ENCODE data around the gene CYRIA.

The CYRIA gene

GRCh38 chr2:16669388-16669787 lies 3.8 kb upstream of the CYRIA start:
- DNase-seq (ENCODE audit: low read depth in 3 of 3), result no peak

DNA sequence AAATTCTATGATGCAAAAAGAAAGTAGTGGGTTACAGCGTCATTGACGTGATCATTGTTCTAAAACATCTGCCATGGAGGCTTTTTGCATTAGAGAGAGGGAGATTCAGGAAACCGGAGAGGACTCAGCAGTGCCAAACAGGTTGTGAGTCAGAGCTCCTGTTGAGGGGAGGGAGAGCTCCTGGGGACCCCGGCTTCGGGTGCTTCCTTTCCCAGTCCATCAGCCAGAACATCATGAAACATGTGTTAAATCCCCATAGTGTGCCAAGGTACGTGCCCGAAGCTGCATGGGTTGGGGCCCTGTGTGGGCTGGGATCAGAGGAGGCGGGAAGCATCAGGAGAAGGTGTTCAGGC lies 791 bp upstream of the CYRIA start:
- no peak for DNase-seq (ENCODE audit: low read depth in 3 of 3)

DNA sequence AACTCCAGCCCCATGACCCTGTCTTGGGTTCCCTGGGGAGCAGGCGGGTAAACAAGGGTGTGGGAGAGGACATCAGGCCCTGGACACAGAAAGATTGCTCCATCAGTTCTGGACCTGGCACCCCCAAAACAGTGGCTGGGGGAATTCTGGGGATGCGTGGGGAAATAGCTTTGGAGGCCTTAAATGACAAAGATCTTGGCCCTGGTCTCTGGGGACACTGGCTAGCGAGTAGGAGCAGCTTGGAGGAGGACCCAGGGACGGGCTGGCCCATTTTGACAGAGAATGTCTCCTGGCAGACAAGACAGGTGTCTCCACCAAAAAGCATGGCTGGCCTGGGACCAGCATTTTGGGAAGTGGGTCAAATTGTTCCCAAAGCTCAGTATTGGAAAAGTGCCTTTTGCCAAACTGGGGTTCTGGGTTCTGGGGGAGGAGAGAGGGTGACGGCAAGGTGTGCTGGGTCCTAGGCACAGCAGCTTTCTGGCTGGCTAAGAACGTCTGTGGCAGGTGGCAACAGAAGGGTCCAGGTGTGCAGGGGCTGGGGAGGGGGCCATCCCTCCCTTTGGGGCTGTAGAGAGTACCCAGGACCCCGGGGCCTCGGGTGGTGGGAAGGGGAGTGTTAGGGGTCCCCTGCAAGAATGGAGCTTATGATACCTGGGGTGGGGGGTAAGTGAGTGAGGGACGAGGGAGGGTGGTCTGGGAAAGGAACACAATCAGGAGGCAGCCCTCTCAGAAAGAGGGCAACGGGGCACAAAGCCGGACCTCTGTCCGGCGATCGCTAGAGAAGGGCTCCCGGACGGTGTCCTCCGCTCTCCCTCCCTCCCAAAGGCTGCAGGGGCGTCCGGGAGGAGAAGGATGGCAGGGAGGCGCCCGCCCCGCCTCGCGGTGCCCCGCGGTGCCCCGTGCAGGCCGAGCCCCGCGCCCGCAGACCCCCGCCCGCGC lies 556 bp downstream of the CYRIA start:
- DNase-seq (ENCODE audit: low read depth in 3 of 3), result no peak

DNA sequence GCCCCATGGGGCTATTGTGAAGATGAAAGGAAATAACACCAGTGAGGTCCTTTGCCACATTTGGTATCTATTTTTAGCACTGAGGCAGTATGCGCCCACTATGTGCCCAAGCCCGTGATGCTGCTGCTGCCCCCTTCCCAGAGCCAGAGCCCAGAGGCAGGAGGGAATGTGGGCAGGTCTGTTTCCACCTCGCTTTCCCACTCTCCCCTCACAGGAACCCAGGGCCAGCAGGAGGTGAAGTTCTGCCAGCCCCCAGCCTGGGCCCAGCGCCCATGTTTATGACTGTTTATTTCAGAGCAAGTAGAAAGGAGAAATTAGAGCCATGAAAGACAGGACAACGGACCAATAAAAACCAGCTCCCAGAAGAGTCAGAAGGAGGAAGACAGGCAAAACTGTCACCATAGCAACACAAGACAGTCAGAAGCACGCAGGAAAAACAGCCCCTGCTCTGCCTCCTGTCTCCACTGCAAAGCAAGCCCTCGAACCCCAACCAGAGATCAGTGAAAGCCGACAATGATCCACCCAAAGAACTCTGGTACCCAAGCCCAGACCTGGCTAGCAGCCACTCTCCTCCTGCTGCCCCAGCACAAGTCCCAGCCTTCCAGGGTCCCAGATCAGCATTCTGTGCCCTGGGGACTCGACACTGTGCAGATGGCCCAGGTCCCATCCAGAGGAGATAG lies 1.4 kb downstream of the CYRIA start:
- DNase-seq (ENCODE audit: low read depth in 3 of 3), result no peak

DNA sequence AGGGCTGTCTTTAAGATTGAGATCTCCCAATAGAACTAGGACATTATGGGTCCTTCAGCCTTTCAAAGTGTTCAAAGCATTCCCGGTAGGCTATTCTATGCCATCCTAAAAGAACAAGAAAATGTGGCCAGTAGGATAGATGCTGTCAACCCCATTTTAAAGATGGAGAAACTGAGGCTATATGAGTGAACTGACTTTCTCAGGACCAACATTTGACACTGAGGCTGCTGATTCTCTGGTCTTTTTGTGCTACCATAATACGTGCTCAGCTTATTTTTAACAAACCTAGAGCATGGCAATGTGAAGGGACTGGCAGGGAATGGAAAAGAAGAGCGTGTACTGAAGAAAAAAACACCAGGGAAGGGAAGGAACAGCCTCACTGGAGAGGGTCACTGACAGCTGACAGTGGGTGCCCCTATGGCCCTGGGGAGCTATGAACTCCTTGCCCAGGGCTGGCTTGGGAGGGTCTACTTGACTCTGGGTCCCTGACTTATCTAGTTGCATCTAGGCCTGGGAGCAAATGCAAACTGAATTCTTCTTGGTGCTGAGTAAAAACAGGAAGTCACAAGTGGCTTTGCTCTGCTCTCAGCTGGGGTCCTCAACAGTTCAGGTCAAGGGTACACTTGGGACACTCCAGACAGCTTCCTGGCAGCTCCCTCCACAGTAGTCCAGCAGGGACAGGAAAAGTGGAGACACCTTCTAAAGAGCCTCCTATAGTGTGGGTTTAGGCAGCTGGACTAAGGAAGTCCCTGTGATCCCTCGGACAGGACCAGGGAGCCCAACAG lies 2.3 kb downstream of the CYRIA start:
- no peak for DNase-seq (ENCODE audit: low read depth in 3 of 3)

DNA sequence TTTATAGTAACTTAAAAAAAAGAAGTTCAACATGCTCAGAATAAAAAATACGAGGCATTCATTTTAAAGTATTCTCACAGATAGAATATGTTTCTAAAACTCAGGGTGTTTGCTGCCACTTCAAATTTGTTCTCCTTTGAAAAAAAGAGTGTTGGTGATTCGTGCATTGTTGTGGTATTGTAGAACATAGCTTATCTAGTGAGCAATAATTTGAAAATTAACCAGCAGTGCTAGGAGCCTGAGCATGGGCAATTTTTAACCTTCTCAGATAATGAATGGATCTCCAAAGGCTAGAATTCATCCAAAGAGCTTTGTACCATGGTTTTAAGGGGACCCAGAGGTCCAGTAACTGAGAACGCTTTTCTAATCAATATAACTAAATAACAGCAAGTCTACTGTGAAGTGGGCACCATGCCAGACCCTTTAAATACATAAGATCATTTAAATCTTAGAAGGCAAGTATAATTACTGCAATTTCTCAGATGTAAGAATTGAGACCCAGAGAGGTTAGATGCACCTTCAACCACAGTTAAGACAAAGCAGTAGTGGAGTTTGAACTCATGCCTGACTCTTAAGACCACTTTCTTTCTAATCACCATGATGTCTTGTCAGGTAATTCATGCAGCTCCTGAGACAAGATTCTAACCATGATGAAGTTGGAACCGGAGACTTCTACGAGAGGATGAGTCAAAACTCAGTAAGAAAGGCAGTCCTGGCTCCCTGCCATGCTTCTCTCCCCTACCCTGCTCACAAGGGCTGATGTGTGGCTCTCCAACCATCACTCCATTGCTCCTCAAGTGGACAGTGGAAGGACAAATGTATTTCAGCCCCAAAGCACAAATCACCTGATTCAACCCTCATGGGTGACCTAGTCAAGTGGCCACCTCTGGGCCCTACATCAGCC lies 3.4 kb downstream of the CYRIA start:
- no peak for DNase-seq (ENCODE audit: low read depth in 3 of 3)

- no peak for DNase-seq (ENCODE audit: low read depth in 3 of 3)
Observed at GRCh38 chr2:16661526-16661925, 4.1 kb downstream of the CYRIA start.

- no peak for DNase-seq (ENCODE audit: low read depth in 3 of 3)
Observed at GRCh38 chr2:16660556-16660955, 5.1 kb downstream of the CYRIA start.

DNA sequence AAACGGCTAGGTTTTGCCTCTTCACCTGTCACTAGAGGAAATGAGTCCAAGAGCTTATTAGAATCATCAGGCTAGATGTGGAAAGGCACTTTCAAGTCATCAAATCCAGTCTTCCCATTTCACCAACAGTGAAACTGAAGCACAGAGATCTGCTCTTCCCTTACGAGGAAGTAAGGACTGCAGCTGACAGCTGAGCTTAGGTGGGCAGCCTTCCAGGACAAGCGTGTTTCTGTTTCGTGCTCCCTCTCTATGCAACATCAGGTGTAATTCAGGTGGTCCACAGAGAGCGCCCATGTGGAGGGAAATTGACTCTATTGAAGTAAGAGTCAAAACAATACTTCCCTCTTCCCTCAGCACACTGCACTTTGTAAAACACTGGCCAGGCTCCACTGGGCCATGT lies 5.5 kb downstream of the CYRIA start:
- no peak for DNase-seq (ENCODE audit: low read depth in 3 of 3)

GRCh38 chr2:16658076-16658739 lies 7.4 kb downstream of the CYRIA start:
- DNase-seq (ENCODE audit: low read depth in 3 of 3), result no peak

GRCh38 chr2:16657671-16658070 lies 8.0 kb downstream of the CYRIA start:
- DNase-seq (ENCODE audit: low read depth in 3 of 3), result no peak

- no peak for DNase-seq (ENCODE audit: low read depth in 3 of 3)
Observed at GRCh38 chr2:16656784-16657391, 8.7 kb downstream of the CYRIA start.

- DNase-seq (ENCODE audit: low read depth in 3 of 3), result no peak
Observed at GRCh38 chr2:16655905-16656642, 9.6 kb downstream of the CYRIA start.

DNA sequence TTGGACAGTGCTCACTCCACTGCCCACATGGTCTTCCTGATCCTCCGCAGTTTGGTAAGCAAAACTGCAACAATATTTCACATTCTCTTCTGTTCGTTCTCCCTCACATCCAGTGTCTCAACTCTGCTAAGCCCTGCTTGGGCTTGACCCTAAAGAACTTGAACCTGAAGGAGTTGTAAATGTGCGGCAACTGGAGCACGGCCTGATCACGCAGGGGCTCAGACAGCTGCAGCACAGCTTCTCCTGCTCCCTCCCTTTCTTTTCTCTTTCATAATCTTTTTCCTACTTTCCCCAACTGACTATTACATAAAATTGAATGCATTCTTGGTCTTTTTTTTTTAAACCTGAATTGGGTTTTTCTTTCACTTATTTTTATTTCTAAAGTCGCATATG lies 10.2 kb downstream of the CYRIA start:
- no peak for DNase-seq (ENCODE audit: low read depth in 3 of 3)

- no peak for DNase-seq (ENCODE audit: low read depth in 3 of 3)
Observed at GRCh38 chr2:16654833-16655444, 10.7 kb downstream of the CYRIA start.

GRCh38 chr2:16653799-16654198 lies 11.8 kb downstream of the CYRIA start:
- DNase-seq (ENCODE audit: low read depth in 3 of 3), result no peak

DNA sequence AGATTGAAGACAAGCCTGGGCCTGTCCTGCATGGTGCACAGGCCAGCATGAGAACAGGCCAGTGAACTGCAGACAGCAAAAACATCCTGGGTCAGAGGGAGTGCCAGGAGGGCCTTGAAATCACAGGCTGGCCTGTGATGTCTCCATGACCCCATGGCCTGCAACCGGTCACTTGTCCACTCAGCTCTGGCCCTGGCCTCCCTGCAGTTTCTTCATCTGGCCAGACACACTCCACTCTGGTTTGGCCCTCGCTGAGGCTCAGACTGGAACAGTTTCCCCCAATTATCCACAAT lies 12.6 kb downstream of the CYRIA start:
- no peak for DNase-seq (ENCODE audit: low read depth in 3 of 3)

GRCh38 chr2:16652296-16653082 lies 13.1 kb downstream of the CYRIA start:
- no peak for DNase-seq (ENCODE audit: low read depth in 3 of 3)

Measured in stimulated activated CD4-positive, alpha-beta T cell treated with anti-CD3 and anti-CD28 coated beads, TNF-alpha, amount 100 ng/mL, for 4 hours (primary cell).